HEK293 (cell line): Measurements from ENCODE around the gene SLMAP.

Source experiments
- CTCF ChIA-PET: fragments of 350-600 bp; formaldehyde crosslinking; extraction: SDS; loops from one replicate; lab custom pipeline; 2021; ENCODE audit warnings: antibody characterized with exemption; lab: Yijun Ruan, JAX
- POLR2A ChIA-PET: fragments of 300-600 bp; formaldehyde crosslinking; extraction: SDS; loops from one replicate; lab custom pipeline; 2020; ENCODE audit warnings: antibody characterized with exemption, inconsistent platforms; lab: Yijun Ruan, JAX
- H3K27ac ChIP-seq: fragments of 200-500 bp; sonication (Bioruptor generic); 2 replicates; pipeline ENCODE4 v1.5.1; 2014; ENCODE audit warnings: low read depth, low read length, control low read depth, inconsistent platforms; ENCODE audit errors: extremely low read depth
- H3K36me3 ChIP-seq, 2 experiments: fragments of 200-500 bp in 1 of 2; sonication (Bioruptor generic) in 1 of 2; 1 replicate in 1 of 2; 2 replicates in 1 of 2; pipeline ENCODE4 v1.5.1; 2014 to 2017; ENCODE audit warnings: inconsistent platforms in 2 of 2, low read length in 2 of 2; ENCODE audit not compliant: control insufficient read depth in 2 of 2, insufficient read depth in 1 of 2
- H3K4me1 ChIP-seq: fragments of 200-500 bp; sonication (Bioruptor generic); 2 replicates; pipeline ENCODE4 v1.5.1; 2014; ENCODE audit warnings: mild to moderate bottlenecking, low read length, inconsistent platforms; ENCODE audit not compliant: control insufficient read depth, insufficient read depth
- H3K4me3 ChIP-seq: 2 replicates; pipeline ENCODE4 v1.5.1; 2011; ENCODE audit warnings: low read depth, mild to moderate bottlenecking, control low read depth, low read length, moderate library complexity
- H3K9me3 ChIP-seq: fragments of 200-500 bp; sonication (Bioruptor generic); 2 replicates; pipeline ENCODE4 v1.5.1; 2014; ENCODE audit warnings: low read depth, low read length, inconsistent platforms; ENCODE audit not compliant: control insufficient read depth, insufficient read depth
- BCL11B ChIP-seq: fragments of 450-650 bp; formaldehyde crosslinking; IDR thresholded peaks from 2 replicates; pipeline ENCODE4 v1.5.1; 2016; ENCODE audit warnings: low read depth, missing biosample characterization, missing genetic modification characterization
- OSR2 ChIP-seq: fragments of 450-650 bp; formaldehyde crosslinking; IDR thresholded peaks from 2 replicates; pipeline ENCODE4 v1.5.1; 2016; ENCODE audit warnings: missing biosample characterization, missing genetic modification characterization
- OVOL3 ChIP-seq: fragments of 450-650 bp; formaldehyde crosslinking; IDR thresholded peaks from 2 replicates; pipeline ENCODE4 v1.5.1; 2016; ENCODE audit warnings: missing biosample characterization, missing genetic modification characterization
- YY1 ChIP-seq: fragments of 450-650 bp; formaldehyde crosslinking; IDR thresholded peaks from 2 replicates; pipeline ENCODE4 v1.5.1; 2018; ENCODE audit warnings: missing biosample characterization, missing genetic modification characterization
- ZBTB10 ChIP-seq: fragments of 450-650 bp; formaldehyde crosslinking; IDR thresholded peaks from 2 replicates; pipeline ENCODE4 v1.5.1; 2016; ENCODE audit warnings: missing biosample characterization, missing genetic modification characterization
- ZBTB20 ChIP-seq: fragments of 450-650 bp; formaldehyde crosslinking; IDR thresholded peaks from 2 replicates; pipeline ENCODE4 v1.5.1; 2016; ENCODE audit warnings: missing biosample characterization, missing genetic modification characterization
- ZFP69B ChIP-seq: fragments of 450-650 bp; formaldehyde crosslinking; IDR thresholded peaks from 2 replicates; pipeline ENCODE4 v1.5.1; 2016; ENCODE audit warnings: missing biosample characterization, missing genetic modification characterization
- ZNF37A ChIP-seq: fragments of 450-650 bp; IDR thresholded peaks from 2 replicates; pipeline ENCODE4 v1.5.1; 2018; ENCODE audit warnings: missing biosample characterization, missing genetic modification characterization
- ZNF449 ChIP-seq: fragments of 450-650 bp; formaldehyde crosslinking; IDR thresholded peaks from 2 replicates; pipeline ENCODE4 v1.5.1; 2017; ENCODE audit warnings: missing biosample characterization, mild to moderate bottlenecking, missing genetic modification characterization, moderate library complexity
- ZNF513 ChIP-seq: fragments of 450-650 bp; IDR thresholded peaks from 2 replicates; pipeline ENCODE4 v1.5.1; 2018; ENCODE audit warnings: missing biosample characterization, missing genetic modification characterization
- ZNF585B ChIP-seq: fragments of 450-650 bp; formaldehyde crosslinking; IDR thresholded peaks from 2 replicates; pipeline ENCODE4 v1.5.1; 2016; ENCODE audit warnings: missing biosample characterization, missing genetic modification characterization
- ZNF610 ChIP-seq: fragments of 450-650 bp; formaldehyde crosslinking; IDR thresholded peaks from 2 replicates; pipeline ENCODE4 v1.5.1; 2016; ENCODE audit warnings: missing biosample characterization, missing genetic modification characterization, borderline replicate concordance
- ZNF621 ChIP-seq: fragments of 450-650 bp; formaldehyde crosslinking; IDR thresholded peaks from 2 replicates; pipeline ENCODE4 v1.5.1; 2017; ENCODE audit warnings: missing biosample characterization, missing genetic modification characterization
- ZNF623 ChIP-seq: fragments of 450-650 bp; formaldehyde crosslinking; IDR thresholded peaks from 2 replicates; pipeline ENCODE4 v1.5.1; 2016; ENCODE audit warnings: missing biosample characterization, missing genetic modification characterization
- ZNF629 ChIP-seq: fragments of 450-650 bp; formaldehyde crosslinking; IDR thresholded peaks from 2 replicates; pipeline ENCODE4 v1.5.1; 2017; ENCODE audit warnings: missing biosample characterization, missing genetic modification characterization
- ZNF768 ChIP-seq: fragments of 450-650 bp; formaldehyde crosslinking; IDR thresholded peaks from 2 replicates; pipeline ENCODE4 v1.5.1; 2018; ENCODE audit warnings: missing biosample characterization, mild to moderate bottlenecking, missing genetic modification characterization
- ZSCAN16 ChIP-seq: fragments of 450-650 bp; formaldehyde crosslinking; IDR thresholded peaks from 2 replicates; pipeline ENCODE4 v1.5.1; 2016; ENCODE audit warnings: missing biosample characterization, missing genetic modification characterization
- ZSCAN18 ChIP-seq: fragments of 450-650 bp; formaldehyde crosslinking; IDR thresholded peaks from 2 replicates; pipeline ENCODE4 v1.5.1; 2016; ENCODE audit warnings: missing biosample characterization, missing genetic modification characterization
- ZXDB ChIP-seq: fragments of 450-650 bp; formaldehyde crosslinking; IDR thresholded peaks from 2 replicates; pipeline ENCODE4 v1.5.1; 2016; ENCODE audit warnings: missing biosample characterization, missing genetic modification characterization
- TF ChIP-seq, protein P1 (sequence below): fragments of 450-650 bp; formaldehyde crosslinking; IDR thresholded peaks from 2 replicates; pipeline ENCODE4 v1.5.1; 2017; ENCODE audit warnings: missing biosample characterization, missing genetic modification characterization
- TF ChIP-seq, protein P2 (sequence below): fragments of 450-650 bp; formaldehyde crosslinking; IDR thresholded peaks from 2 replicates; pipeline ENCODE4 v1.5.1; 2016; ENCODE audit warnings: missing biosample characterization, missing genetic modification characterization
- TF ChIP-seq, protein P3 (sequence below): fragments of 450-650 bp; formaldehyde crosslinking; IDR thresholded peaks from 2 replicates; pipeline ENCODE4 v1.5.1; 2016; ENCODE audit warnings: missing biosample characterization, missing genetic modification characterization

SLMAP gene

DNA sequence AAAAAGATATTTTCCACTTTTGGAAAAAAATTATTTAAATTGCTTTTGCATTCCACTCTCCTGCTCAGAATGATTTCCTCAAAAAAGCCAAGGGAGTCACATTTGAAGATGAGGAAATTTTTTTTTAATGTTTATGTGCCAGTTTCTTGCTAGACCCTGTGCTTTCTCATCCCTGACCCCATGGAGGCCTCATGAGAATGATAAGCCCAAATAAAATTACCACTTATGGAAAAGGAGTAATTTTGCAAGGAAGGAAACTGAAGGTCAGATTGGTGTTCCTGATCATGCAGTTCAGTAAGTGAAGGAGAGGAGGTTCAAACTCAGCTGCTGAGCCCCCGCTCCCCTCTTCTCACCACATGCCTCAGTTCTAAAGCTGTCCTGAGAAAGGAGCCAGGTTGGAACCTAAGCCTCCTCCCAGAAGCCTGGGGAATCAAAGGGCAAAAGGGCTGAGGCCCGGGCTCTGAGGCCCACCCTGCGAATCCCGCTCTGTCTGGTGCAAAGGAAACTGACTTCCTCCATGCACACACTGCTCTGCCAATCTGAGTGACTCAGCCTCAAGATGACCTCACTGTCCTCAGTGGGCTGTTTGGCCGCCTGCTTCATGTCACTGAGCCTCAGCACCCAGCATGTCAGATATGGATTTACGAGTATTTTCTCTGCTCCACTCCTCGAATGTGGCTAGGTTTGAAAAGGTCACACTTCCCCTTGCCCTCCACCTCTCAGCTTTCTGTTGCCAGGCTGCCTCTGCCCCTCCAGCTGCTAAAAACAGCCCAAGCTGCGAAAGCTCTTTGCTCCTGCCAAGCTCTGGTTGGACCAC, 195.2 kb downstream of the SLMAP start (continued):
- TF ChIP-seq OSR2 (tag by site-specific recombination) (no peak), ZNF449 (no peak), BCL11B (tag by site-specific recombination) (no peak), ZNF610 (tag by site-specific recombination) (no peak), ZSCAN16 (no peak), ZFP69B (no peak), ZSCAN18 (tag by site-specific recombination) (no peak), YY1 (tag by site-specific recombination) (no peak), ZNF37A (tag by site-specific recombination) (no peak), ZBTB20 (peak; percentile 87)
- TF ChIP-seq, protein P1, sequence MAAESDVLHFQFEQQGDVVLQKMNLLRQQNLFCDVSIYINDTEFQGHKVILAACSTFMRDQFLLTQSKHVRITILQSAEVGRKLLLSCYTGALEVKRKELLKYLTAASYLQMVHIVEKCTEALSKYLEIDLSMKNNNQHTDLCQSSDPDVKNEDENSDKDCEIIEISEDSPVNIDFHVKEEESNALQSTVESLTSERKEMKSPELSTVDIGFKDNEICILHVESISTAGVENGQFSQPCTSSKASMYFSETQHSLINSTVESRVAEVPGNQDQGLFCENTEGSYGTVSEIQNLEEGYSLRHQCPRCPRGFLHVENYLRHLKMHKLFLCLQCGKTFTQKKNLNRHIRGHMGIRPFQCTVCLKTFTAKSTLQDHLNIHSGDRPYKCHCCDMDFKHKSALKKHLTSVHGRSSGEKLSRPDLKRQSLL, result no peak
- TF ChIP-seq, protein P2, sequence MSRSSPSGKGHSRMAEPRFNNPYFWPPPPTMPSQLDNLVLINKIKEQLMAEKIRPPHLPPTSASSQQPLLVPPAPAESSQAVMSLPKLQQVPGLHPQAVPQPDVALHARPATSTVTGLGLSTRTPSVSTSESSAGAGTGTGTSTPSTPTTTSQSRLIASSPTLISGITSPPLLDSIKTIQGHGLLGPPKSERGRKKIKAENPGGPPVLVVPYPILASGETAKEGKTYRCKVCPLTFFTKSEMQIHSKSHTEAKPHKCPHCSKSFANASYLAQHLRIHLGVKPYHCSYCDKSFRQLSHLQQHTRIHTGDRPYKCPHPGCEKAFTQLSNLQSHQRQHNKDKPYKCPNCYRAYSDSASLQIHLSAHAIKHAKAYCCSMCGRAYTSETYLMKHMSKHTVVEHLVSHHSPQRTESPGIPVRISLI (tag by site-specific recombination), result no peak

DNA sequence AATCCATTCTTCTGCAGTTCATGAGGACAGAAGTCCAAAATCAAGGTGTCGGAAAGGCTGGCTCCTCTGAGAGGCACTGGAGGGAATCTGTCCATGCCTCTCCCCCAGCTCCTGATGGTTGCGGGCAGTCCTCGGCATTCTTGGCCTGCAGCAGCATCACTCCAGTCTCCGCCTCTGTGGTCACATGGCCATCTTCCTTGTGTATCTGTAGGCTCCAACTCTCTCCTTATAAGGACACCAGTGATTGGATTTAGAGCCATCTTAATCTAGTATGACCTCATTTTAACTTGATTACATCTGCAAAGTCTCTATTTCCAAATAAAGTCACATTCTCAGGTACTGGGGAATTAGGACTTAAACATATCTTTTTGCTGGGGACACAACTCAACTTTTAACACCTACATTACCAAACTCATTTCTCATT, 196.1 kb downstream of the SLMAP start:
- ChIA-PET CTCF (interaction anchor here (1.5 kb wide), 1 partner anchor 9 kb away, joined by 4 read pairs; no protein-coding TSS in a partner anchor), POLR2A (no interaction called here)
- H3K36me3 ChIP-seq, result no peaks in the 10 kb centered on the region
- peak overlapping the region; percentile 61; the same call in 1 of the 2 replicates for H3K27ac ChIP-seq
- no peak overlapping the region for H3K4me3 ChIP-seq
- no peaks in the 10 kb centered on the region for H3K9me3 ChIP-seq
- H3K4me1 ChIP-seq, result 0 out of 2 replicates have a peak, but pooled peaks cover 2% of the 10 kb centered on the region
- TF ChIP-seq ZNF513 (tag by site-specific recombination) (no peak), ZNF629 (peak; percentile 88), ZBTB10 (no peak), ZNF621 (tag by site-specific recombination) (no peak), ZNF585B (tag by site-specific recombination) (no peak), ZNF768 (no peak), ZNF623 (tag by site-specific recombination) (no peak), ZXDB (tag by site-specific recombination) (0 out of 2 replicates have a peak, but pooled peaks have one; percentile 10), OVOL3 (tag by site-specific recombination) (no peak)
- TF ChIP-seq, protein P3, sequence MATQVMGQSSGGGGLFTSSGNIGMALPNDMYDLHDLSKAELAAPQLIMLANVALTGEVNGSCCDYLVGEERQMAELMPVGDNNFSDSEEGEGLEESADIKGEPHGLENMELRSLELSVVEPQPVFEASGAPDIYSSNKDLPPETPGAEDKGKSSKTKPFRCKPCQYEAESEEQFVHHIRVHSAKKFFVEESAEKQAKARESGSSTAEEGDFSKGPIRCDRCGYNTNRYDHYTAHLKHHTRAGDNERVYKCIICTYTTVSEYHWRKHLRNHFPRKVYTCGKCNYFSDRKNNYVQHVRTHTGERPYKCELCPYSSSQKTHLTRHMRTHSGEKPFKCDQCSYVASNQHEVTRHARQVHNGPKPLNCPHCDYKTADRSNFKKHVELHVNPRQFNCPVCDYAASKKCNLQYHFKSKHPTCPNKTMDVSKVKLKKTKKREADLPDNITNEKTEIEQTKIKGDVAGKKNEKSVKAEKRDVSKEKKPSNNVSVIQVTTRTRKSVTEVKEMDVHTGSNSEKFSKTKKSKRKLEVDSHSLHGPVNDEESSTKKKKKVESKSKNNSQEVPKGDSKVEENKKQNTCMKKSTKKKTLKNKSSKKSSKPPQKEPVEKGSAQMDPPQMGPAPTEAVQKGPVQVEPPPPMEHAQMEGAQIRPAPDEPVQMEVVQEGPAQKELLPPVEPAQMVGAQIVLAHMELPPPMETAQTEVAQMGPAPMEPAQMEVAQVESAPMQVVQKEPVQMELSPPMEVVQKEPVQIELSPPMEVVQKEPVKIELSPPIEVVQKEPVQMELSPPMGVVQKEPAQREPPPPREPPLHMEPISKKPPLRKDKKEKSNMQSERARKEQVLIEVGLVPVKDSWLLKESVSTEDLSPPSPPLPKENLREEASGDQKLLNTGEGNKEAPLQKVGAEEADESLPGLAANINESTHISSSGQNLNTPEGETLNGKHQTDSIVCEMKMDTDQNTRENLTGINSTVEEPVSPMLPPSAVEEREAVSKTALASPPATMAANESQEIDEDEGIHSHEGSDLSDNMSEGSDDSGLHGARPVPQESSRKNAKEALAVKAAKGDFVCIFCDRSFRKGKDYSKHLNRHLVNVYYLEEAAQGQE (tag by site-specific recombination), result no peak
